GM21423 (cell line): Measurements from ENCODE around the gene NOBOX.
"Not testable (repeated sequence)": the region's sequence is repeated elsewhere in the genome, so short reads cannot be mapped to it uniquely, and the experiment has no call there.

Source experiments
- ATAC-seq: cut with Tn5 transposase; IDR thresholded peaks from one replicate; pipeline ENCODE4 v1.9.1; 2021; ENCODE audit warnings: mild to moderate bottlenecking, moderate library complexity; ENCODE audit not compliant: unreplicated experiment

The NOBOX gene

GRCh38 chr7:144403649-144404061 lies at the start of gene NOBOX:
Gene NOBOX (minus strand): TSS chr7:144403693.
- no peak for ATAC-seq

- ATAC-seq, result peak; percentile 91
Observed at GRCh38 chr7:144452064-144452463, 48.6 kb upstream of the NOBOX start.

- no peak for ATAC-seq
Observed at GRCh38 chr7:144445590-144445989, 42.1 kb upstream of the NOBOX start.

GRCh38 chr7:144439717-144440205 lies 36.3 kb upstream of the NOBOX start:
- ATAC-seq, result no peak

DNA sequence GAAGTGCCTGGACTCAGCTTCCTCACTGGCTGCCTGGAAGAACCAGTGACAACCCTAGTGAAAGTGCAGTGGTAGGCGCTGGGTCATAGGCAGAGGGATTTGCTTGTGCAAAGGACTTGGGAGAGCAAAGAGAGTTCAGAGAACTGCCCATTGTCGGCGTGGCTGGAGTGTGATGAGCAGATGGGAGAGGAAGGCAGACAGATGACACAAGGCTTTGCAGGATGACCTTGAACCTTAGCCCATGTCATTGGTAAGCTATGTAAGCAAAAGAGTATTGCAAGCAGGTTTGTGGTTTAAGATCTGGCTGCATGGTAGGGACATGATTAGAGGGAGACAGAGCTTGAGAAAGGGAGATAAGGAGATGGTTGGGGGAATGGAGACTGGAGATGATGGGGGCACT lies 35.3 kb upstream of the NOBOX start:
- ATAC-seq, result no peak

GRCh38 chr7:144437370-144438191 lies 34.1 kb upstream of the NOBOX start:
- ATAC-seq, result peak; percentile 65

DNA sequence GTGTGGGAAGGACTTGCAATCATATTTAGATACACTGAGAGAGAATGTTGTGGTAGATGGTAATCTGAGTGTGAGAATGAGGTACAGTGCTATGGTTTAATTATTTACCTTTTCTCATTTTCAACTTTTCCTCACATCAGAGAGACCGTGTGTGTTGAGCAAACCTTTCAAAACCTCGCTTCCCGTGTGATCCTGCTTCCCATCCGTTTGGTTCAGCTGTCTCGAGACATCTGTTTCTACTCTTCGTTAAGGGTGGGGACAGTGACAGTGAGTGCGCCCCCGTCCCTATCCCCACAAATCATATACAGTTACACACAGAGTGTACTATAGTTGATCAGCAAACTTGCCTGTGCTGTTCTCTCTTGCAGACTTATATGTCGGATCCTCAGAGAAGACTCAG lies 33.0 kb upstream of the NOBOX start:
- ATAC-seq, result no peak

DNA sequence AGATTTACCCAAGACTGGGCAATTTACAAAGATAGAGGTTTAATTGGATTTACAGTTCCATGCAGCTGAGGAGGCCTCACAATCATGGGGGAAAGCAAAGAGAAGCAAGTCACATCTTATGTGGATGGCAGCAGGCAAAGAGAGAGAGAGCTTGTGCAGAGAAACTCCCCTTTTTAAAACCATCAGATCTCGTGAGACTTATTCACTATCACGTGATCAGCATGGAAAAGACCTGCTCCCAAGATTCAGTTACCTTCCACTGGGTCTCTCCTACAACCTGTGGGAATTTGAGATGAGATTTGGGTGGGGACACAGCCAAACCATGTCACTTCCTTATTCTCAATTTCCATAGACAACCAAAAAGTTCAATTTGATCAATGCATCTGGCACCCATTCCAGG lies 24.9 kb upstream of the NOBOX start:
- ATAC-seq, result no peak

DNA sequence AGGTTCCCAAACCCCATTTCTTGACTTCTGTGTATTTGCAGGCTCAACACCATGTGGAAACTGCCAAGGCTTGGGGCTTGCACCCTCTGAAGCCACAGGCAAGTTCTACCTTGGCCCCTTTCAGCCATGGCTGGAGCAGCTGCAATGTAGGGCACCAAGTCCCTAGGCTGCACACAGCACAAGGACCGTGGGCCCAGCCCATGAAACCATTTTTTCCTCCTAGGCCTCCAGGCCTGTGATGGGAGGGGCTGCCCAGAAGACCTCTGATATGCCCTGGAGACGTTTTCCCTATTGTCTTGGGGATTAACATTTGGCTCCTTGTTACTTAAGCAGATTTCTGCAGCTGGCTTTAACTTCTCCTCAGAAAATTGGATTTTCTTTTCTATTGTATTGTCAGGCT lies 24.0 kb upstream of the NOBOX start:
- ATAC-seq, result not testable (repeated sequence)

DNA sequence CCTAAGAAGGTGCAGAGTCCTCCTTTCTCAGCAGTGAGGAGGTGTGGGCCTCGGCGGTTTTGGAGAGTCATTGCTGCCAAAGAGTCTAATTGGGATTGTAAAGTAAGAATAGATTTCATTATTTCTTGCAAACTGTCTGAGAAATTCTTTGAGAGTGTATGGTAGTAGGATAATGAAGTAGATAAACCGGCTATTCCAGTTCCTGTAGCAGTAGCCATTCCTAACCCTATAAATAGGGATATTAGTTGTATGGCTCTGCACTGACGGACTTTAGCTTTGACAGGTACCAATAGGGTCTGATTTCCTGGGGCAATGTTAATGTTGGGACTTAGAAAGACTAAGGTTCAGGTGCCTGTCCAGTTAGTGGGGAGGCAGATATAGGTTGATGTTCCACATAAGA lies 15.4 kb upstream of the NOBOX start:
- not testable (repeated sequence) for ATAC-seq

DNA sequence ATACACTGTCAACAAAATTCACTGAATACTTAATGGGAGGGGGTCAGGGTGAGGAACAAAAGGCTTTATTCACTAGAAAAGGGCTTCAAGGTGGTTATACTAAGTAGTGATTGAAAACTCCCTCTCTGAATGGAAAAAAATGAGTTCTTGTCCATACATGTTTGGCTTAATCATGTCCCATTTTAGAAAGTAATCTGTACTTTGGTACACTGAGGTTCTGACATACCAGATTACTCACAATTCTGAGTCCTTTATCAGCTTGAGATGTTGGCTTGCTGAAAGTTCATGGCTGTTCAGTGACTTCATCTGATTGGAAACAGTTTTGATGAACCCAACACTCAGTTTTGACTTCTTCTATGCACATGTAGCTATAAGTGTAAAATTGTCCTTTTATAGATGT lies 12.8 kb upstream of the NOBOX start:
- ATAC-seq, result no peak

DNA sequence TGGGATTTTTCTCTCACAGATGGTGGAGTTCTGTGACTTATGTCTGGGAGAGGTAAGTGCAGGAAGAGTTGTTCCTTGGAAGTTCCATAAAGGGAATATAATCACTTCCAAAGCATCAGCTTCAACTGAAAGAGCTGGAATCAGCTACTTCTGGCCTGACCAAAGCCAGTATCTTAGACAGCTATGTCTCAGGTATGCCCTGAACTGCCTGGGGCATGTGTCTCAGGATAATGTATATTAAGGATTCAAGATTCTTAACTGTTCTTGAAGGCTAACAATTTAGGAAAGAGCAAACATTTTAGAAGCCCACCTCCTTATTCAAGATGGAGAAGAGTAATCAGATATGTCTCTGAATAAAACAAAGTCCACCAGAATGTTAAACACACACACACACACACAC lies 12.4 kb upstream of the NOBOX start:
- no peak for ATAC-seq

DNA sequence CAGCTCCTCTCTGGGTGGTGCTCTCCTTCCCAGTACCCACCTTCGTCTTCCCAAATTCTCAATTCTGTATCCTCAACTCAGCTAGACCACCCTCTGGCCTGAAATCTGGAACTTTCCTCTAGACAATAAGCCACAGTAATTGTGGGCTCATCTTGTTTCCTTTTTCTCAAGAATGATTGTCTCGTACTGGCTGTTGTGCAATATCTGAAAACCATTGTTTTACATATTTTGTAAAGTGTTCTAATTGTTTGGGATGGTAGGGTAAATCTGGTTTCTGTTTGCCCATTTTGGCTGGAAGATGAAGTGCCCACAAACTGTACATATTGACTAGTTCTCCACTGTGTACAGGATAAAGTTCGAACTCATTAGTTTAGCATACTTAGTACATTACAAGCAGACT lies 11.3 kb upstream of the NOBOX start:
- ATAC-seq, result no peak

DNA sequence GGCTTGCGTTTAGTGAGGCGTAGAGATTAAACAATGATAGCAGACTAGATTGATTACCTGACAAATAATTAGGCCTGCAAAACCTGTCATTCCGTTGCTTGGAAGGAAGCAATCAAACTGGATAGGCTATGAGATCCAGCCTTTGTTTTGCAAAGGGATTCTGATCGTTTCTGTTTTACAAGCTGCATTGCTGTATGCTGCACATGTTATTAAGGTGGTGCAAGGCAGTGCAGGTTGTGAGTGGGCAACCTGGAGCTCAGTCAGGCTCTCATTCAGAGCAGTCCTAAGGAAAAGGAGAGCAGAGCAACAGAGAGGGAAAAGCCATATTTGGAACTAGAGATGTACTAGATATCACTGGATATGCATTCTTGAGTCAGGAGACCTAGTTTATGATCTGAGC lies 6.9 kb upstream of the NOBOX start:
- ATAC-seq, result no peak

DNA sequence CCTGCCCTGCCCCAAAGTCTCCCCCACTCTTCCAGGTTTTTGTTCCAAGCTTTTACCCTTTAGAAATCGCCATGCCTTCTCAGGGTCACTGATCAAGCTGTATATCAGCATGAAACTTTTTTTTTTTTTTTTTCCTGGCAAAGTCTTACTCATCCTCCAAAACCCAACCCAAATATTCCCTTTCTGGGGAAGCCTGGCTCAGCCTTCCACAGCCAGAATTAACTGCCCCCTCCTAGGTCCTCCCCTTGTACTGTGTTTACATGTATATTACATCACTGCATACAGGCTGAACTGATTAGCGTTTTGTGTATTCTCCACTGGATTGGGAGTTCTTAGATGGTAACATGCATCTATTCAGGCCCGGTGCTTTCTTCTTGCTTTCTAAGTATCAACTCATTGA lies 4.6 kb upstream of the NOBOX start:
- ATAC-seq, result no peak

- ATAC-seq, result no peak
Observed at GRCh38 chr7:144407266-144407931, 3.9 kb upstream of the NOBOX start.

GRCh38 chr7:144404946-144405345 lies 1.5 kb upstream of the NOBOX start:
- no peak for ATAC-seq

DNA sequence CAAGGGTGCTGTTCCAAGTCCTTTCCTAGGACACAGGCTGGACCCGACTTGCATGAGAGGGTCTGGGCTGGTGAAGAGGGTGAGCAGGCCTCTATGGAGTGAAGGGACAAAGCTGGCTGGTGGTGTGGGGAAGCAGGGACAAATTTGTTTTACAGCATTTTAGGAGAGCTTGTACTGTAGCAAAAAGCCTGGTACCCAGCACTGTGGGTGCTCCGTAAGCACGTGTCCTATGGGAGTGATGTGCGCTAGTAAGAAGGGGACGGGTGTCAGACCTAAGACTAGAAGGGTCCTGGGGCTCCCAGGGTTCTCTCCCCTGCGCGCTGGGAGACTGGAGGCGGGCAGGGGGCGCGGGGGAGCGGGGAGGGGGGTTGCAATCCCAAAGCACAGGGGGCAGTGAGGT lies 391 bp downstream of the NOBOX start:
- ATAC-seq, result no peak

GRCh38 chr7:144401490-144401889 lies 2.0 kb downstream of the NOBOX start:
- ATAC-seq, result no peak

GRCh38 chr7:144399946-144400345 lies 3.5 kb downstream of the NOBOX start:
- no peak for ATAC-seq

- ATAC-seq, result no peak
Observed at GRCh38 chr7:144398911-144399310, 4.6 kb downstream of the NOBOX start.

GRCh38 chr7:144398291-144398690 lies 5.2 kb downstream of the NOBOX start:
- no peak for ATAC-seq
